HG02981 (cell line): ENCODE measurements around the gene FNIP2.

Experiments
- ATAC-seq: cut with Tn5 transposase; IDR thresholded peaks from one replicate; pipeline ENCODE4 v1.9.1; 2021; ENCODE audit warnings: mild to moderate bottlenecking, moderate library complexity; ENCODE audit not compliant: unreplicated experiment

Gene FNIP2

GRCh38 chr4:158762553-158762952 lies 6.3 kb upstream of the FNIP2 start:
- ATAC-seq: no peak

GRCh38 chr4:158763462-158763861 lies 5.4 kb upstream of the FNIP2 start:
- no peak for ATAC-seq

GRCh38 chr4:158766434-158767044 lies 2.3 kb upstream of the FNIP2 start:
- no peak for ATAC-seq

- no peak for ATAC-seq
Observed at GRCh38 chr4:158767451-158767850, 1.4 kb upstream of the FNIP2 start.

- ATAC-seq: peak; percentile 35
Observed at GRCh38 chr4:158769175-158769921, 522 bp downstream of the FNIP2 start.

- no peak for ATAC-seq
Observed at GRCh38 chr4:158770671-158771070, 1.8 kb downstream of the FNIP2 start.

GRCh38 chr4:158771776-158772175 lies 3.0 kb downstream of the FNIP2 start:
- ATAC-seq: no peak

GRCh38 chr4:158775091-158775651 lies 6.3 kb downstream of the FNIP2 start:
- ATAC-seq: no peak

- ATAC-seq: no peak
Observed at GRCh38 chr4:158776106-158776505, 7.3 kb downstream of the FNIP2 start.

GRCh38 chr4:158777423-158778155 lies 8.8 kb downstream of the FNIP2 start:
- ATAC-seq: no peak

- ATAC-seq: peak; percentile 99
Observed at GRCh38 chr4:158778156-158778711, 9.4 kb downstream of the FNIP2 start.

GRCh38 chr4:158778712-158779111 lies 9.9 kb downstream of the FNIP2 start:
- ATAC-seq: no peak

GRCh38 chr4:158781963-158782362 lies 13.1 kb downstream of the FNIP2 start:
- ATAC-seq: no peak

GRCh38 chr4:158782551-158783360 lies 13.9 kb downstream of the FNIP2 start:
- ATAC-seq: no peak

- ATAC-seq: no peak
Observed at GRCh38 chr4:158783785-158784184, 15.0 kb downstream of the FNIP2 start.

GRCh38 chr4:158785718-158786117 lies 16.9 kb downstream of the FNIP2 start:
- no peak for ATAC-seq

- no peak for ATAC-seq
Observed at GRCh38 chr4:158786121-158786601, 17.3 kb downstream of the FNIP2 start.

- no peak for ATAC-seq
Observed at GRCh38 chr4:158786955-158787354, 18.1 kb downstream of the FNIP2 start.

- ATAC-seq: no peak
Observed at GRCh38 chr4:158787709-158788475, 19.1 kb downstream of the FNIP2 start.

- ATAC-seq: no peak
Observed at GRCh38 chr4:158788516-158788915, 19.7 kb downstream of the FNIP2 start.
